Left renal pelvis (tissue), 4 donors: ENCODE results near the gene LCNL1. TPM values are rescaled to one million over a fixed set of nuclear protein-coding genes. Genes with fewer than 3 reads are reported as not detected.

Experiments used
- DNase-seq, 4 donors: peaks; one replicate each; pipeline ENCODE4 v3.0.0-alpha.2; 2013; ENCODE audit warnings: low read depth in 4 of 4, low spot score in 3 of 4
- polyA plus RNA-seq, 4 donors: library from polyadenylated mRNA; unstranded; fragments of 120-200 nt; gene quantifications; one replicate each; pipeline ENCODE4 v1.2.1, GENCODE V29; 2013; ENCODE audit not compliant: insufficient read length in 4 of 4

The LCNL1 gene
- polyA plus RNA-seq, 4 donors: 0.11 to 0.45 (median 0.13) TPM; not detected in 1

DNA sequence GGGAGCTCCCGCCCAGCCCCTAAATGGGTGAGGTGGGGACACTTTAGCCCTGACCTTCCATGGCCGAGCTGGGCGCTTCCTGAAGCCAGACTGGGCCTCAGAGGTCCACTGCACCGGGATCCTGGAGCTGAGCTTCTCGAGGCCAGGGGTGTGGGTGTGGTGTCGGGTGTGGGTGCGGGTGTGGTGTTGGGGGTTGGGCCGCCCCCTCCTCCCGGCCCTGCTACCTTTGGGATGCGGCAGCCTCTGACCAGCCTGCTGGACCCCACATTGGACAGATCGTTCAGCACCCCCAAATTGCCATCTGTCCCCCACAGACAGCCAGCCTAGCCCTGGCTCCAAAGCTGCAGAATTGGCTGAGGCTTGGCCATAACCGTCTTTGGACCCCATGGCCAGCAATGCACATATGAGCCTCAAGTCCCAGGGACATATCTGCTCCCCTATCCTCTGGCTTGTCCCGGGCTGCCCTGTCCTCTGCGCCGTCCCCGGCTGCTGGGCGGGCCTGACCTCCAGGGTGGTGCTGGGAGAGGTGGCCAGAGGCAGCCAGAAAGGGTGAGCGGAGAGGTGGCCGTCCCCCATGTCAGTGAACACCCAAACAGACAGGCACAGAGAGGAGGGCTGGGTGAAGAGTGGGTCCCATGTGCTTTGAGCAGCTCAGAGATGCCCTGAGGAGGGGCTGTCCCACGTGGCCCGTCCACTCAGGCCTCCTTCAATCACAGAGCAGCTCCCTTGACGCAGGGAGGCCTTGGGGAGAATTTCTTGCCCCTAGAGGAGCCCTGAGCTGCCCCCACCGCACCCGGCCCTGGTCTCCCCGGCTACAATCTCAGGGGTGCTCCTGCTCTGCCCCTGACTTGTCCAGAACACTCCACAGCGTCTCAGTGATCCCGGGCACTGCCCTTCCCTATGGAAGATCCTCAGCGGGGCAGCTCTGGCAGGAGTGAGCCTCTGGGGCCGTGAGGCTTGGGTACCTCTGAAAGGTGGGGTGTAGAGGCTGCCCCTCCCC lies 8.9 kb upstream of the LCNL1 start:
- no peak for DNase-seq

DNA sequence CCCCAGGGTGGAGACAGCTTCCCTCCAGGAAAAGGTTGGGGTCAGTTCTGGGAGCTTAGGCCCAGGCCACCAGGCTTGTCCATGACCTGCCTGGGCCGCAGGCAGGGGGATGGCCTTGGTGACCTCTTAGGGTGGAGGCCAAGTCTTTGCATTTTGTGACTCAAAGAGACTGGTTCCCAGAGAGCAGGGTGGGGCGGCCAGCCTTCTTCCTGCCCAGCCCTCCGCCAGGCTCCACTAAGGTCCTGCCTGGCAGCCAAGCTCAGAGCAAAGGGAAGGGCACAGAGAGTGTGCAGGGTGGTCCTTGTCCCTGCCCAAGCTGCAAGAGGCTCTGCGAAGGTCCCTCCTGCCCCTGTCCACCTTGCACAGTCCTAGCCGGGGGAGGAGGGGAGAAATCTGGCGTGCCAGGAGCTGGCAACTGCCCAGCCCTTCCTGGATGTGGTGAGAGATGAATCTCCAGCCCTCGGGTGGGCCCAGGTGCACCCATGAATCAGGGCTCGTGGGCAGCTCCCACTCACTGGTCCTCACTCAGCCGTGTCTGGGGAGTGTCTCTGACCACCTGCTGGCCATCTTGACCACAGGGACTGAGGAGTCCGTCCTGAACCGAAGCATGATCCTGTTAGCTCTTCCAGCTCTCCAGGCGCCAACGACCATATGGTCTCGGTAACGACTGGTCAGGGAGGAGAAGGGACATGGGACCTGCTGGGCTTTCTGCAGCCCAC lies 7.8 kb upstream of the LCNL1 start:
- DNase-seq: no peak

DNA sequence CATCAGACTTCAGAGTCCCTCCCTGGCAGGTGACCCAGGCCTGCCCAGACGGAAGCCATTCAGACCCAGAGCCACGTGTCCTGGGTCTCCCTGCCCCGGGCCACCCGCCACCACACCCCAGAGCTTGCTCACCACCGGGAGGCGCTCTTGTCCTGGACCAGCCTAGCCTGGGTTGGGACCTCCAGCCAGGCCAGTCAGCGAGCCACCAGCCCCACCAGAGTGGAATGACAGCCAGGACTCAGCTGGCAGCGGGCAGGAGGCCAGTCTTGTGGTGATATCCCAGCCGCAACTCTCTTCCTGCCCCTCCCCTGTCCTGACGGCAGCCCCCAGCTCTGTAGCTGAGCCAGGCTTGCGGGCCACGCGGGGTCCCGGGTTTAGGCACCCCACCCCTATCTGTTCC lies 7.1 kb upstream of the LCNL1 start:
- DNase-seq: no peak

DNA sequence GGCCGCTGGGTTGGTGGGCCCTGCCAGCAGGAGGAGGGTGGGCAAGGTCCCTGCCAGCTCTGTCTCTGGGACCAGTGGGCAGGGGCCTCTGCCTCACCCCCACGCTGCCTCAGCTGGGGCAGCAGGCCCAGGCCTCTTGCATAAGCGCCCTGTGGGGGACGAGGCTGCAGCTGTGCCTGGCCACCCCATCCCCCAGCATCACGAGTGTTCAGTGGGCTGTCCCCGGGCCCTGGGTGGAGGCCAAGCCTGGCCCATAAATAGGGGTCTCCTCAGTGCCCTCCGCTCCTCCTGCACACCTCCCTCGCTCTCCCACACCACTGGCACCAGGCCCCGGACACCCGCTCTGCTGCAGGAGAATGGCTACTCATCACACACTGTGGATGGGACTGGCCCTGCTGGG lies 5.6 kb upstream of the LCNL1 start, which contains the start of gene PTGDS:
TSS of gene PTGDS (plus strand) at position 282 of the 400 bp plus-strand sequence. CDS start at position 357, 75 bp downstream.
- no peak for DNase-seq

DNA sequence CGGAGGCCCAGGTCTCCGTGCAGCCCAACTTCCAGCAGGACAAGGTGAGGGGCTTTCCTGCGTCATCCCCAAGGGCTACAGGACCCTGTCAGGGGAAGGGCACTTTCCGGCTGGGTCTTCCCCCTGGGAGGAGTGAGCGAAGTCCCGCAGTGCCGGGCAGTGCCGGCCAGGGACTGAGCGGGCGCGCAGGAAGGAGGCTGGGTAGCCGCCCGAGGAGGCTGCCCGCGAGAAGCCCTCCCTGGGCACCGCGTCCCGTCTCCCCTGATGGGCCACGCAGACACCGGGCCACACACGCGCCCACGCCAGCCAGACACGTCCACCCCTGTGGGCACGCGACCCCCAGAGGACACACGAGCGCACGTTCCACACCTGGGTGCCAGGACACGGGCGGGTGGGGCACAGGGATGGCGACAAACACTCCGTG lies 5.1 kb upstream of the LCNL1 start:
- no peak for DNase-seq

DNA sequence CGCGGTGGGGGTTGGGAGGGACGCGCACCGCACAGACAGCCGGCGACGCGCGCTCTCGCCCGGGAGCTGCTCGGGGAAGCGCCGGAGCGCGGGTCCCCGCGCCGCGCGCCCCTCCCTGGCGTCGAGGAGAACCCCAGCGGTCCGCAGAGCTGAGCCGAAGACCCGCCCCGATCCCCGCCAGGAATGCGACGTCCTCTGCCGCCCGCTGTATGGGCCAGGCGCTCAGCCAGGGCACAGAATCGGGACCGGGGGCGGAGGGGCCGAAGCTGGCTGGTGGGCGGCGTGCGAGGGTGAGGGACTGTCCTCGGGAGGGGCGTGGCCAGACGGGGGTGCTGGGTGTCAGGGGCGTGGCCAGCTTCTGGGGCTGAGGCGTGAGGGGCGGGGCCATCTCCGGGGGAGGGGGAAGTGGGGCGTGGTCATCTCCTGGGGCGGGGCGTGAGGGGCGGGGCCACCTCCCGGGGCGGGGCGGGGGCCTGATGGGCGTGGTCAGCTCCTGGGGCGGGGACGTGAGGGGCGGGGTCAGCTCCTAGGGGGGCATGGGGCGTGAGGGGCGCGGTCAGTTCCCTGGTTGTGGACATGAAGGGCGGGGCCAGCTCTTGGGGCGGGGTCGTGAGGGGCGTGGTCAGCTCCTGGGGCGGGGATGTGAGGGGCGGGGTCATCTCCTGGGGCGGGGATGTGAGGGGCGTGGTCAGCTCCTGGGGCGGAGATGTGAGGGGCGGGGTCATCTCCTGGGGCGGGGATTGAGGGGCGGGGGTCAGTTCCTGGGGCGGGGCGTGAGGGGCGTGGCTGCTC lies 4.5 kb upstream of the LCNL1 start:
- DNase-seq: no peak

DNA sequence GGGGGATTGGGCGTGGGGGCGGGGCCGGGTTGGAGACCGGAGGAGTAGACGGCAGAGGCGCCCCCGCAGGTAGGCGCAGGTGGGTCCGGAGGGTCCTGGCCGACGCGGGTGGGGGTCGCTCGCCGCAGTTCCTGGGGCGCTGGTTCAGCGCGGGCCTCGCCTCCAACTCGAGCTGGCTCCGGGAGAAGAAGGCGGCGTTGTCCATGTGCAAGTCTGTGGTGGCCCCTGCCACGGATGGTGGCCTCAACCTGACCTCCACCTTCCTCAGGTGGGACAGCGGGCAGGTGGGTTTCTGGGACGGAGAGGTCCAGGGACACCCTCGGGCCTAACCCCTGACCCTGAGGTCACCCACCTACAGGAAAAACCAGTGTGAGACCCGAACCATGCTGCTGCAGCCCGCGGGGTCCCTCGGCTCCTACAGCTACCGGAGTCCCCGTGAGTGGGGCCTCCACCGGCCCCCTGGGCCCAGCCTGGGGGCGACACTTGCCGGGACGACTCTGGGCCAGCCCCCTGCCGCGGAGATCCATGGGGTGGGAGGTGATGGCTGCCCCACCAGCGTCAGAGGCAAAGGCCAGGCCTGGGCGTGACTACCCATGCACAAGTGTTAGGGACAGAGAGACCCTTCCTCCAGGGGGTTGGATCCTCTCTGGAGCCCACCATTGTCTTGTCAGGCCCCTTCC lies 3.8 kb upstream of the LCNL1 start:
- DNase-seq: no peak

DNA sequence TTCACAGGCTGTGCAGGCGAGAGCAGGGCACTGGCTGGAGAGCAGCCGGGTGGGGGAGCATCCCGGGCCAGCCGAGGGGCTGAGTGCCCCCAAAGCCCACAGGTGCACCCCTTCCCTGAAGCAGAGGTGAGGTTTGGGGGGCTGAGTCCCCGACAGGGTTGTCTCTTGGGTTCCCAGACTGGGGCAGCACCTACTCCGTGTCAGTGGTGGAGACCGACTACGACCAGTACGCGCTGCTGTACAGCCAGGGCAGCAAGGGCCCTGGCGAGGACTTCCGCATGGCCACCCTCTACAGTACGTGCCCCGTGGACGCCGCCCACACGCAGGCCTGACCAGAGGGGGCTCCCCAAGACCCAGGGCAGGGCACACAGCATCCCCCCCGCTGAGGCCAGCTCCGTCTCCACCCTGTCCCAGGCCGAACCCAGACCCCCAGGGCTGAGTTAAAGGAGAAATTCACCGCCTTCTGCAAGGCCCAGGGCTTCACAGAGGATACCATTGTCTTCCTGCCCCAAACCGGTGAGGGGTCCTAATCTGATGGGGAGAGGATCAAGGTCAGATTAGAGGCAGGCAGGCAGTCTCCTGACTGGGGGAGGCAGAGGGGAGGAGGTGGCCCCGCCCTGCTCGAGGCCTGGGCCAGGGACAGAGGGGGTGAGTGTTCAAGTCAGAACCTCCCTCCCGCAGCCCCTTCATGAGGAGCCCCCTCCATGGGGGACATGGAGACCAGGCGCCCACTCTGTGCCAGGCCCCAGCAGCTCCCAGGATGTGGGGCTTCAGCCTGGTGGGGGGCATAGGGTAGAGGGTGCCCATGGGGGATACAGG lies 2.8 kb upstream of the LCNL1 start:
- no peak for DNase-seq

DNA sequence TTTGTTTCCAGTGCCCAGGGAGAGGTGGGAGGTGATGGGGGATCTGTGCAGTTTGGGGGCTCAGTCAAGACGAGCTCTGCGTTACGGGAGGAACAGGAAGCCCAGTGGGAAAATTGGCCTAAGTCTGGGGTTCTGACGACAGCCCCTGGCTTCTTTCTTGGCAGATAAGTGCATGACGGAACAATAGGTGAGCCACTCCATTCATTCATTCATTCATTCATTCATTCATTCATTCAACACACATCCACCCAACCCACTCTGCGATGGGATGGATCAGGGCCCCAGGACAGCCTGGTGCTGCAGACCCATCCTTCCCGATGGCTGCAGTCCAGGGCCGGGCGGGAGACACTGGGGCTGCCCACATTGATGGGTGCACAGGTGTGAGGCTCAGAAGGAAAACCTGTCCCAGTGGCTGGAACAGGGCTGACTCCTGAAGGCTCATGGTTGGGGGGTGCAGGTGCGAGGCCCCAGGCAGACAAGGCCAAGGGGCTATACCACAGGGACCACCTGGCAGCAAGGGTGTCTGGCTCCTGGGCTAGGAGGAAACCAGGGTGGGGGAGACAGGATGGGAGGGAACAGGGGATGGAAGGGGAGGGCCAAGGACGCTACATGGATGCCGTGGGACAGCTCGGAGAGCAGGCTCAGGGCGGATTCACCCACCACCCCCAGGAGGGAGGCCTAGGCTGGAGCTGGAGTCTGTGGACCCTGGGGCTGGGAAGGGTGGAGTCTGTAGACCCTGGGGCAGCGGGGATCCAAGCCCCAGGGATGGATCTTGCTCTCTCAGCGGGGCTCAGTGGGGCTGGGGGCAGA lies 1.9 kb upstream of the LCNL1 start:
- no peak for DNase-seq

DNA sequence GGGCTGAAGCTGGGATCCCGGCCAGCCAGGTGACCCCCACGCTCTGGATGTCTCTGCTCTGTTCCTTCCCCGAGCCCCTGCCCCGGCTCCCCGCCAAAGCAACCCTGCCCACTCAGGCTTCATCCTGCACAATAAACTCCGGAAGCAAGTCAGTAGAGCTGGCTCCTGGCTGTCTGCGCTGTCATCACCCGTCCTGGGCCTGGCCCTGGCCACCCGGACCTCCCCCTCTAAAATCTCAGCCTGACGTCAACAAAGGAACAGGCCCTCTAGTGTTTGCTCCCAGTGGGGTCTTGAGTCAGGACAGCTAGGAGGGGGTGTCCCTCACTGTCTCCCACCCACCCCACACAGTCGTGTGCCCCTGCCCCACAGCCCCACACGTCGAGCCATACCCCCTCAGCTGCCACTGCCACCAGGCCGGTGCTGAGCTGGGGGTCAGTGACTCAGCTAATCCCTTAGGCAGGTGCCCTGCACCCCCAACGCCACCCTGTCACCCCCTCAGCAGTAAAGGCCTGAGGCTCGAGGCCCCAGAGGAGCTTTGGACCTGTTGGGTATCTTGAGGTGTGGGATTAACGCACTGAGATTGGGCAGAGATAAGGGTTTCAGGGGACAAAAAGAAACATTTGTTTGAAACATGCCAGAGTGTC lies 1.1 kb upstream of the LCNL1 start:
- DNase-seq: no peak

DNA sequence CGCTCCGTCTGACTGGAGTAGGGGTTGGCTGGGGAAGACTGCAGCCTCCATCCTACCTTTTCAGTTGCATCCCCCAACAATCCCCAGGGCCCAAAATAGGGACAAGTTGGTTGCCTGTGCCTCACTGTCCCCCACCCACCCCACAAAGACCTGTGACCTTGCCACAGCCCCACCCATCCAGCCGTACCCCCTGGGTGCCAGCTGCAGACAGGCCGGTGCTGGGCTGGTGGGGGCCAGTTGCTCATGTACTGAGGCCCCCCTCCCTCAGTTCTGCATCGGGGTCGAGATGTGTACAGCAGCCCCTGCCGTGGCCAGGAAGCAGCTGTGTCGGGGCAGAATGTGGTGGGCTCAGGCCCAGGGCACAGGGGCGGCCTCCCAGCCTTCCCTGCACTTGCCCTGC lies 374 bp downstream of the LCNL1 start:
- no peak for DNase-seq

DNA sequence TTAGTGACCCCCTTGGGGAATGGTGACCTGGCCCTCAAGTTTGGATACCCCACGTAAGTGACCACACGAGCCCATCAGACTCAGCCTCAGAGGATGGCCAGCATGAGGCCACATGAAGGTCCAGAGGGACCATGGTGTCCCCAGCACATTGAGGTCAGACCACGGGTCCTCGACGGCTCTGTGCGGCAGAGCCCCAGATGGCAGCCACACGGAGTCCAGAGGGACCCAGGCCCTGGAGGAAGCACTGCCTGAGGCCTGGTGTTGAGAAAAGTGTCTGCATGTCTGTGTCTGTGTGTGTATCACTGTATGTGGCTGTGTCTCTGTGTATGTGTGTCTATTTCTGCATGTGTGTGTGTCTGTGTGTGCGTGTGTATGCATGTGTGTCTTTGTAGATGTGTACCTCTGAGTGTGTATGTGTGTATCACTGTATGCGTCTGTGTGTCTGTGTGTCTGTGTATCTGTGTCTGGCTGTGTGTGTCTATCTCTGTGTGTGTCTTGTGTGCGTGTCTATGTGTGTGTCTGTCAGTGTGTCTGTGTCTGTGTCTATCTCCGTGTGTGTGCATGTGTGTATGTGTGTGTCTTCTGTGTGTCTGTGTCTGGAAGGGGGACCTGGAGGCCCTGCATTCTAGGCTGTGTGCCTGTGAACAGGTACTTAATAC lies 992 bp downstream of the LCNL1 start:
- no peak for DNase-seq

DNA sequence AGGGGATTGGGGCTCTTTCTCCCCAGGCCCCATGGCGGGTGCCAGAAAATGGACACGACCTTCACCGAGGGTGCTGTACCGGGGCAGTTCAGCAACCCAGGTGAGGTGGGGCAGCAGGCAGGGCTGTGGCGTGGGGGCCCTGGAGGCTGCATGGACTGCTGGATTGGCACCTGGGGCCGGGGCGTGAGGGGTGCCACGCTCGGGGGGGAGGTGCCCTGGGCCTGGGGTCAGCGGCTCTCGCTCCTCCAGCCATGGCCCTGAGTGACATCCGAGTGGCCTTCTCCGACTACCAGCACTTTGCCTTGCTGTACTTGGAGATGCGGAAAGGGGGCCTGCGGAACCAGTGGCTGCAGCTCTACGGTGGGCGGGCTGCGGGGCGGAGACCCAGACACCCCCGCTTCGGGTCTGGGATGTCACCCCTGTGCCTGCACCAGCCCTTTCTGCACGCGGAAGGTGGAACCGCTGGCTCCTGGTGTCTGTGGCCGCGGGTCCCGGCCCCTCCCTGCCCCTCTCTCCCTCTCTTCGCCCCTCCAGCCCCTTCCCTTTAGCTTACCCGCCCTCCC lies 1.8 kb downstream of the LCNL1 start:
- DNase-seq: no peak

DNA sequence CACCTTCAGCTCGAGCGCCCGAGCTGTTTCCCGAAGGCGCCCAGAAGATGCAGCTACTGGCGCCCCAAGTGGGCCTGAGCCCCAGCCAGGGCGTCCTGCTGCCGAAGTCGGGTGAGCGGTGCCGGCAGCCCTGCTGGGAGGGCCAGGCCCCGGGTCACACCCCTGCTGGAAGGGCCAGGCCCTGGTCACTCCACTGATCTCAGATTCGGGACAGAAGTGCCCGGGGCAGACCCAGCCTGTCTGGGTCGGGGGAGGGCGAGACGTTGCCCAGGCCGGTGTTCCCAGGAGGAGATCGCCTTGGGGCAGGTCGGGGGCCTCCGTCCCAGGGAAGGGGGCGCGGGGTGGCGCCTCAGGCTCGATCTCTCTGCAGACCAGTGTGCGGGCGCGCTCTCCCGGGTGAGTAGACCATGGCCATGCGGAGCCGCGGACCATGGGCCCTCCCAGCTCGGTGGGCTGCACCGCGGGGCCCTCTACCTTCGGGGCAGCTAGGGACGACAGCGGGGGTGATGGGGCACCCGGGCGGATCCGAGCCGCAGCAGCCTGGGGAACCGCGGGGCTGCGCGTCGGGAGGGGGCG lies 2.3 kb downstream of the LCNL1 start:
- DNase-seq: no peak

DNA sequence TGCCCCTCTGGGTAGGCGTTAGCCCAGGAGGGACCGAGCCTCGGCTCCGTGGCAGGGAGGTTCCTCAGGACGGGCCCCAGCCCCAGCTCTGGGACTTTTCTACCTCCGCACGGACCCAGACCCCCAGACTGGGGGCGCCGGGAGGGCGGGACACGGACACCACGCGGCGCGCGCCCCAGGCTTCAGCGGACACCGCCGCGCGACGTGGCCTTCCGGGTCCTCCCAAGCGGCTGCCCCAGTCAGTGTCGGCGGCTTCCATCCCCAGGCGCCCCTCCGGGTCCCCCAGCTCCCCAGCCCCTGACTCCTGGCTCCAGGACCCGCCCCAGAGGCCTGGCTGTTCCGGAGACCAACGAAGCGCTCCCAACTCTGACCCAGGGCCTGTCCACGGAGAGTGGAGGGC lies 3.1 kb downstream of the LCNL1 start:
- no peak for DNase-seq

DNA sequence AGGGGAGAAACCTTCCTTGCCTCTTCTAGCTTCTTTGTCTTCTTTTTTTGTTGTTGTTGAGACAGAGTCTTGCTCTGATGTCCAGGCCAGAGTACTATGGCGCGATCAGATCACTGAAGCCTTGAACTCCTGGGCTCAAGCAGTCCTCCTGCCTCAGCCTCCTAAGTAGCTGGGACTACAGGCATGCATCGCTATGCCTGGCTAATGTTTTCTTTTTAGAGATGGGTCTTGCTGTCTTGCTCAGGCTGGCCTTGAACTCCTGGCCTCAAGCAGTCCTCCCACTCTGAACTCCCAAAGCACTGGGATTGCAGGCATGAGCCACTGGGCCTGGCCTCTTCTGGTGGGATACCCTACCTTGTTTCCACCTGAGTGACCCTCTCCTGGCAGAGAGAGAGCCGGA lies 6.1 kb downstream of the LCNL1 start:
- DNase-seq: no peak
